ENCODE data around the gene ROBO2. TPM values are rescaled to one million over a fixed set of nuclear protein-coding genes. Genes with fewer than 3 reads are reported as not detected.

The ROBO2 gene
- total and polyA plus RNA-seq, 10 of the 15 experiments (the other 5 are each of a cell fraction or from before 2014, with no cell fraction given), result 0.22 to 2.5 (median 0.81) TPM

DNA sequence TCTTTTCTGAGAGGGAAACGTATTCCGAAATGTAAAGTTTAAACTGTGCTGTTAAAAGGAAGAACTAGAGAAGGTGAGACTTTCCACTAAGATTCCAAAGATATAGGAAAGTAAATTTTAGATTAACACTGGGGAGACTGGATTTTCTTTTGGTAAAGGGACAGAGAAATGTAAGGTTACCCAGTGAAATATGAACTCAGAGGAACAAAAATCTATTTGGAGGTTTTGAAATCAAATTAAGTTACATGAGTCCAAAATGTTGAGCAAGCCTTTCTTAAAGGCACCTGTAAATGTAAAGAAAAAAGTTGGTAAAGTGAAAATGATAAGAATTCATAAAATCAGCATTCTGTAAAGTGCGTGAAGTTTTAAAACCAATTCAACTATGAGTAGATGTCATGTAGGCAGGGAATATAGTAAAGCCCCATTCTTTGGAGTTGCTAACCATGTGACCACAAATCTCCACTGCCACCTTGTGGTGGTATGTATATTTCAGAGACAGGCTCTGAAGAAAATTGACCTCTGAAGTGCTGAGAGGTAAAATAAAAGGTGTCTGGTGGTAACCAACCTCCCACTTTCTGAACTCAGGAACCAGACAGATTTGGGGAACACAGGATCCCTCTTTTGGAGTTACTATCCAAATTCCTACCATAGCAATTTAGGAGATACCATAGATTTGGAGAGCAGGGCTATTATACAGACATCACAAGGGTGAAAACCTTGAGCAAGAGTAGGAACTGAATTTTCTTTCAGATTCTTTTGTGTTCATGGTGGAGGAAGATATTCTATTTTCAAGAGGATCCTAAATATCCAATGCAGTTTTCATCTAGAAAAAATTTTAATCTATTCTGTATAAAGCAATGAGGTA lies 215.3 kb downstream of the ROBO2 start:
- no peak for FAIRE-seq
- no peaks in the 10 kb centered on the region for H3K9me3 ChIP-seq (replicated peaks; ENCODE audit: control insufficient read depth, insufficient read depth, low read length)
- H3K4me3 ChIP-seq, result no peak overlapping the region
- H3K4me2 ChIP-seq (ENCODE audit: control insufficient read depth, insufficient read depth), result no peak overlapping the region
- in situ Hi-C loops (cut with MboI) (loop anchor here (10.0 kb wide), 1 partner anchor 220 kb away; no protein-coding TSS in a partner anchor), intact Hi-C loops (cut with micrococcal nuclease; ENCODE audit: unreplicated experiment) (loop anchor here (1.0 to 10.0 kb wide), 3 partner anchors 217 to 670 kb away; no protein-coding TSS in a partner anchor)
- H3K36me3 ChIP-seq (ENCODE audit: control insufficient read depth in 2 of 2, insufficient read depth in 2 of 2, low read length in 1 of 2), result no peaks in the 10 kb centered on the region
- ChIA-PET CTCF (interaction anchor here (0.6 to 2.0 kb wide), 3 partner anchors 152 to 502 kb away, joined by 3 to 6 read pairs (median 4); no protein-coding TSS in a partner anchor), SMC1A (ENCODE audit: uncharacterized antibody, unreplicated experiment) (no interaction called here), POLR2A (no interaction called here), RAD21 (ENCODE audit: unreplicated experiment) (no interaction called here)
- no peaks in the 10 kb centered on the region for H3K79me2 ChIP-seq (ENCODE audit: control insufficient read depth, insufficient read depth, low read length)
- H4K20me1 ChIP-seq (ENCODE audit: control insufficient read depth, insufficient read depth), result no peaks in the 10 kb centered on the region
- no peaks in the 10 kb centered on the region for H3K27me3 ChIP-seq (replicated peaks in 1 of 2; ENCODE audit: control insufficient read depth in 2 of 2, insufficient read depth in 2 of 2, low read length in 1 of 2)
- no peak for DNase-seq (ENCODE audit: low read depth, low spot score)
- WGBS (ENCODE audit: insufficient coverage, insufficient replicate concordance, low lambda C conversion rate, missing lambda C conversion rate), result 5% methylated on average over 3 of the region's 3 CpGs
- ATAC-seq, result peak; percentile 90
- H3K9ac ChIP-seq (ENCODE audit: control insufficient read depth, insufficient read depth, low read length), result no peak overlapping the region
- no peaks in the 10 kb centered on the region for H3K4me1 ChIP-seq (ENCODE audit: control insufficient read depth, insufficient read depth, low read length)
- no TSS peak for BruUV-seq (replicated peaks)
- H3K27ac ChIP-seq (ENCODE audit: control insufficient read depth, insufficient read depth), result no peak overlapping the region
- H2AFZ ChIP-seq (ENCODE audit: control insufficient read depth, low read depth, low read length), result no peak overlapping the region
- peak; percentile 60 for TF ChIP-seq RAD21 (IDR thresholded peaks at IDR 0.05; ENCODE audit: insufficient read depth, low read depth, low read length)
- TF ChIP-seq ZNF384 (IDR thresholded peaks at IDR 0.05; ENCODE audit: borderline replicate concordance, low read depth, low read length), result no peak
- peak; percentile 63 for TF ChIP-seq RAD51 (IDR thresholded peaks at IDR 0.05)
- peak; percentile 73 for TF ChIP-seq RUNX3 (IDR thresholded peaks at IDR 0.05; ENCODE audit: low read length)
- no peak for TF ChIP-seq SP1 (IDR thresholded peaks at IDR 0.05; ENCODE audit: low read depth, low read length)
- TF ChIP-seq SMAD1 (IDR thresholded peaks at IDR 0.05; ENCODE audit: low read depth, partially characterized antibody), result no peak
- no peak for TF ChIP-seq JUNB (IDR thresholded peaks at IDR 0.05)
- TF ChIP-seq BACH1 (IDR thresholded peaks at IDR 0.05; ENCODE audit: borderline replicate concordance), result no peak
- TF ChIP-seq CHD2 (IDR thresholded peaks at IDR 0.05; ENCODE audit: borderline replicate concordance, low read depth, low read length), result no peak
- no peak for TF ChIP-seq NRF1 (conservative IDR thresholded peaks at IDR 0.05; ENCODE audit: low read depth, low read length)
- TF ChIP-seq SMC3 (IDR thresholded peaks at IDR 0.05; ENCODE audit: borderline replicate concordance, low read length), result peak; percentile 67; the same call in 1 of the 2 replicates
- TF ChIP-seq, protein P1, sequence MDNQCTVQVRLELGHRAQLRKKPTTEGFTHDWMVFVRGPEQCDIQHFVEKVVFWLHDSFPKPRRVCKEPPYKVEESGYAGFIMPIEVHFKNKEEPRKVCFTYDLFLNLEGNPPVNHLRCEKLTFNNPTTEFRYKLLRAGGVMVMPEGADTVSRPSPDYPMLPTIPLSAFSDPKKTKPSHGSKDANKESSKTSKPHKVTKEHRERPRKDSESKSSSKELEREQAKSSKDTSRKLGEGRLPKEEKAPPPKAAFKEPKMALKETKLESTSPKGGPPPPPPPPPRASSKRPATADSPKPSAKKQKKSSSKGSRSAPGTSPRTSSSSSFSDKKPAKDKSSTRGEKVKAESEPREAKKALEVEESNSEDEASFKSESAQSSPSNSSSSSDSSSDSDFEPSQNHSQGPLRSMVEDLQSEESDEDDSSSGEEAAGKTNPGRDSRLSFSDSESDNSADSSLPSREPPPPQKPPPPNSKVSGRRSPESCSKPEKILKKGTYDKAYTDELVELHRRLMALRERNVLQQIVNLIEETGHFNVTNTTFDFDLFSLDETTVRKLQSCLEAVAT (IDR thresholded peaks at IDR 0.05), result no peak
- TF ChIP-seq, protein P2, sequence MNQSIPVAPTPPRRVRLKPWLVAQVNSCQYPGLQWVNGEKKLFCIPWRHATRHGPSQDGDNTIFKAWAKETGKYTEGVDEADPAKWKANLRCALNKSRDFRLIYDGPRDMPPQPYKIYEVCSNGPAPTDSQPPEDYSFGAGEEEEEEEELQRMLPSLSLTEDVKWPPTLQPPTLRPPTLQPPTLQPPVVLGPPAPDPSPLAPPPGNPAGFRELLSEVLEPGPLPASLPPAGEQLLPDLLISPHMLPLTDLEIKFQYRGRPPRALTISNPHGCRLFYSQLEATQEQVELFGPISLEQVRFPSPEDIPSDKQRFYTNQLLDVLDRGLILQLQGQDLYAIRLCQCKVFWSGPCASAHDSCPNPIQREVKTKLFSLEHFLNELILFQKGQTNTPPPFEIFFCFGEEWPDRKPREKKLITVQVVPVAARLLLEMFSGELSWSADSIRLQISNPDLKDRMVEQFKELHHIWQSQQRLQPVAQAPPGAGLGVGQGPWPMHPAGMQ (IDR thresholded peaks at IDR 0.05; ENCODE audit: borderline replicate concordance), result no peak
- no peak for TF ChIP-seq RB1 (IDR thresholded peaks at IDR 0.05; ENCODE audit: borderline replicate concordance)
- TF ChIP-seq NKRF (conservative IDR thresholded peaks at IDR 0.05), result no peak
- TF ChIP-seq MXI1 (IDR thresholded peaks at IDR 0.05; ENCODE audit: low read depth, low read length), result no peak
- TF ChIP-seq, protein P3, sequence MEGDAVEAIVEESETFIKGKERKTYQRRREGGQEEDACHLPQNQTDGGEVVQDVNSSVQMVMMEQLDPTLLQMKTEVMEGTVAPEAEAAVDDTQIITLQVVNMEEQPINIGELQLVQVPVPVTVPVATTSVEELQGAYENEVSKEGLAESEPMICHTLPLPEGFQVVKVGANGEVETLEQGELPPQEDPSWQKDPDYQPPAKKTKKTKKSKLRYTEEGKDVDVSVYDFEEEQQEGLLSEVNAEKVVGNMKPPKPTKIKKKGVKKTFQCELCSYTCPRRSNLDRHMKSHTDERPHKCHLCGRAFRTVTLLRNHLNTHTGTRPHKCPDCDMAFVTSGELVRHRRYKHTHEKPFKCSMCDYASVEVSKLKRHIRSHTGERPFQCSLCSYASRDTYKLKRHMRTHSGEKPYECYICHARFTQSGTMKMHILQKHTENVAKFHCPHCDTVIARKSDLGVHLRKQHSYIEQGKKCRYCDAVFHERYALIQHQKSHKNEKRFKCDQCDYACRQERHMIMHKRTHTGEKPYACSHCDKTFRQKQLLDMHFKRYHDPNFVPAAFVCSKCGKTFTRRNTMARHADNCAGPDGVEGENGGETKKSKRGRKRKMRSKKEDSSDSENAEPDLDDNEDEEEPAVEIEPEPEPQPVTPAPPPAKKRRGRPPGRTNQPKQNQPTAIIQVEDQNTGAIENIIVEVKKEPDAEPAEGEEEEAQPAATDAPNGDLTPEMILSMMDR (IDR thresholded peaks at IDR 0.05 in 2 of 3, conservative IDR thresholded peaks at IDR 0.05 in 1 of 3; ENCODE audit: control insufficient read depth in 2 of 3, extremely low read depth in 1 of 3, insufficient read depth in 1 of 3, low read depth in 3 of 3, low read length in 3 of 3), result peak; percentile 47 to 71 (median 59)

Data from GM12878 (cell line).